Measurements from ENCODE around the gene ZNF844. TPM values are rescaled to one million over a fixed set of nuclear protein-coding genes. Genes with fewer than 3 reads are reported as not detected.

The ZNF844 gene
- total RNA-seq, 1 experiment from 2014 or later, result not detected

GRCh38 chr19:12093777-12094176, 29.2 kb downstream of the ZNF844 start (continued):
- TF ChIP-seq REST (IDR thresholded peaks at IDR 0.05; ENCODE audit: low read depth) (no peak), ZFX (IDR thresholded peaks at IDR 0.05) (no peak), RAD21 (IDR thresholded peaks at IDR 0.05; ENCODE audit: low read depth) (no peak), JUND (IDR thresholded peaks at IDR 0.05) (no peak), EZH2phosphoT487 (IDR thresholded peaks at IDR 0.05; ENCODE audit: borderline replicate concordance) (no peak)

- no peaks in the 10 kb centered on the region for H3K27me3 ChIP-seq (ENCODE audit: insufficient read depth, low read length)
- no peak overlapping the region for H3K27ac ChIP-seq (ENCODE audit: low read depth, low read length)
- H3K79me2 ChIP-seq (ENCODE audit: insufficient read depth, low read length), result no peaks in the 10 kb centered on the region
- ATAC-seq, result no peak
- peaks cover 0 to 3% of the 10 kb centered on the region in 2 experiments; a peak in 2 of 4 replicates for H3K9me3 ChIP-seq (ENCODE audit: control insufficient read depth in 1 of 2, insufficient read depth in 1 of 2, low read depth in 1 of 2, low read length in 2 of 2)
- POLR2A ChIA-PET, result no interaction called here
- H3K36me3 ChIP-seq (ENCODE audit: control insufficient read depth in 1 of 2, insufficient read depth in 2 of 2, low read length in 2 of 2), result no peaks in the 10 kb centered on the region
- intact Hi-C loops (cut with micrococcal nuclease), result no loop called here
- no peak overlapping the region for H3K9ac ChIP-seq (ENCODE audit: low read length)
- RAD21 ChIA-PET (ENCODE audit: low non-redundant PET in 1 of 2, low total read pairs in 2 of 2, uncharacterized antibody in 2 of 2, unreplicated experiment in 2 of 2), result no interaction called here
- no TSS peak for BruUV-seq (replicated peaks)
- H3K9me2 ChIP-seq (ENCODE audit: insufficient read depth), result no peaks in the 10 kb centered on the region
- H3K4me3 ChIP-seq (replicated peaks in 1 of 2; ENCODE audit: low read depth in 1 of 2, low read length in 2 of 2), result no peak overlapping the region
- no peak overlapping the region for H2AFZ ChIP-seq (ENCODE audit: low read depth, low read length, poor library complexity, severe bottlenecking)
- no peak overlapping the region for H3K4me2 ChIP-seq (ENCODE audit: low read length)
- H3K4me1 ChIP-seq (ENCODE audit: control insufficient read depth in 1 of 2, insufficient read depth in 2 of 2, low read length in 2 of 2), result no peaks in the 10 kb centered on the region
- no peaks in the 10 kb centered on the region for H4K20me1 ChIP-seq (ENCODE audit: insufficient read depth)
- DNase-seq (ENCODE audit: low read depth, low spot score), result no peak
- CTCF ChIA-PET, result no interaction called here
- TF ChIP-seq MAX (IDR thresholded peaks at IDR 0.05) (no peak), EGR1 (IDR thresholded peaks at IDR 0.05; ENCODE audit: low read depth) (no peak), CEBPB (IDR thresholded peaks at IDR 0.05; ENCODE audit: low read depth) (no peak), RAD21 (IDR thresholded peaks at IDR 0.05; ENCODE audit: low read depth) (no peak), ATF3 (IDR thresholded peaks at IDR 0.05) (no peak), POLR2A (IDR thresholded peaks at IDR 0.05; ENCODE audit: borderline replicate concordance, extremely low read depth, insufficient read depth, insufficient read length) (no peak), YY1 (IDR thresholded peaks at IDR 0.05; ENCODE audit: extremely low read depth, insufficient replicate concordance, low read depth, low read length) (no peak), EZH2 (IDR thresholded peaks at IDR 0.05) (no peak), ELF1 (IDR thresholded peaks at IDR 0.05; ENCODE audit: borderline replicate concordance, low read depth) (no peak), CBX3 (IDR thresholded peaks at IDR 0.05; ENCODE audit: low read depth) (no peak), POLR2AphosphoS5 (IDR thresholded peaks at IDR 0.05; ENCODE audit: low read depth, low read length) (no peak), ZNF274 (IDR thresholded peaks at IDR 0.05; ENCODE audit: low read depth, low read length) (no peak), SP1 (IDR thresholded peaks at IDR 0.05; ENCODE audit: low read depth) (no peak), FOSL1 (IDR thresholded peaks at IDR 0.05; ENCODE audit: low read depth) (no peak), JUND (IDR thresholded peaks at IDR 0.05) (no peak), TCF7L2 (IDR thresholded peaks at IDR 0.05; ENCODE audit: borderline replicate concordance, extremely low read depth, insufficient read depth, insufficient read length) (no peak), REST (IDR thresholded peaks at IDR 0.05; ENCODE audit: low read depth) (no peak), SIN3A (IDR thresholded peaks at IDR 0.05; ENCODE audit: low read depth) (no peak)
Observed at GRCh38 chr19:12095111-12095790, 30.7 kb downstream of the ZNF844 start.
